HepG2 (cell line): ENCODE measurements around the gene ALPK1. TPM values are rescaled to one million over a fixed set of nuclear protein-coding genes. Genes with fewer than 3 reads are reported as not detected.

ENCODE experiments used
- ATAC-seq: fragments of 200-7000 bp; cut with Tn5 transposase; 3 replicates; pipeline ENCODE4 v1.9.1; 2020; ENCODE audit warnings: mild to moderate bottlenecking, moderate library complexity
- BruUV-seq: library from RNA; stranded (reverse); fragments of 400-500 nt; replicated peaks from 2 replicates; lab custom pipeline; 2021; lab: Mats Ljungman, UMichigan
- CTCF ChIA-PET: fragments of 300-600 bp; formaldehyde crosslinking; extraction: SDS; loops from one replicate; lab custom pipeline; 2021; ENCODE audit warnings: low total read pairs, inconsistent platforms, low intra/inter-chr PET ratio; lab: Yijun Ruan, JAX
- POLR2A ChIA-PET: fragments of 350-600 bp; sonication (Branson Sonifier 250); formaldehyde crosslinking; loops from one replicate; lab custom pipeline; 2020; ENCODE audit warnings: antibody characterized with exemption, inconsistent platforms; lab: Yijun Ruan, JAX
- DNase-seq: peaks from one replicate; pipeline ENCODE4 v3.0.0-alpha.2; 2015; ENCODE audit warnings: low spot score
- FAIRE-seq: peaks from 3 replicates; lab custom pipeline; 2011; peaks lifted over from hg19 to GRCh38; lab: Jason Lieb, UNC
- H2AFZ ChIP-seq: one replicate; pipeline ENCODE4 v1.6.1; 2011; ENCODE audit warnings: low read length, inconsistent platforms
- H3K27ac ChIP-seq: fragments of 300-600 bp; 3 replicates; pipeline ENCODE4 v1.8.0; 2011; ENCODE audit warnings: mixed run types, mild to moderate bottlenecking, mixed read lengths, low read length, inconsistent platforms; ENCODE audit not compliant: insufficient read depth; ENCODE audit errors: extremely low read length
- H3K27me3 ChIP-seq, 2 experiments: fragments of 200-600 bp in 1 of 2; 2 replicates in 1 of 2; 3 replicates in 1 of 2; pipeline versions ENCODE4 v1.6.0 to v1.8.0; 2011; ENCODE audit warnings: low read length in 2 of 2, mild to moderate bottlenecking in 2 of 2, moderate library complexity in 2 of 2, inconsistent platforms in 1 of 2; ENCODE audit not compliant: insufficient read depth in 2 of 2, control insufficient read depth in 1 of 2
- H3K36me3 ChIP-seq, 2 experiments: fragments of 200-600 bp in 1 of 2; replicated peaks in 1 of 2; 2 replicates in 1 of 2; 3 replicates in 1 of 2; pipeline versions ENCODE4 v1.5.1 to v1.8.0; 2011; ENCODE audit warnings: low read length in 2 of 2, inconsistent platforms in 1 of 2; ENCODE audit not compliant: insufficient read depth in 2 of 2, control insufficient read depth in 1 of 2
- H3K4me1 ChIP-seq: 2 replicates; pipeline ENCODE4 v1.5.1; 2012; ENCODE audit warnings: low read length, inconsistent platforms; ENCODE audit not compliant: insufficient read depth
- H3K4me2 ChIP-seq: 2 replicates; pipeline ENCODE4 v1.6.0; 2011; ENCODE audit warnings: low read depth, low read length, inconsistent platforms
- H3K4me3 ChIP-seq, 3 experiments: fragments of 200-600 bp in 1 of 3; sonication (generic), shearing (Covaris generic) in 1 of 3; replicated peaks in 1 of 3; 2 replicates each; pipeline ENCODE4 v1.5.1; 2011 to 2016; ENCODE audit warnings: low read length in 3 of 3, inconsistent platforms in 2 of 3, low read depth in 2 of 3, mild to moderate bottlenecking in 2 of 3, control low read depth in 1 of 3, mixed read lengths in 1 of 3; ENCODE audit not compliant: insufficient read depth in 1 of 3
- H3K79me2 ChIP-seq: one replicate; pipeline ENCODE4 v1.6.1; 2011; ENCODE audit warnings: low read length, inconsistent platforms; ENCODE audit not compliant: insufficient read depth
- H3K9ac ChIP-seq: 2 replicates; pipeline ENCODE4 v1.6.0; 2011; ENCODE audit warnings: mild to moderate bottlenecking, low read depth, low read length, inconsistent platforms; ENCODE audit not compliant: insufficient read depth
- H3K9me3 ChIP-seq: 2 replicates; pipeline ENCODE4 v1.5.1; 2012; ENCODE audit warnings: mild to moderate bottlenecking, low read length
- H4K20me1 ChIP-seq: 2 replicates; pipeline ENCODE4 v1.6.0; 2011; ENCODE audit warnings: inconsistent platforms, mild to moderate bottlenecking, low read length, moderate library complexity; ENCODE audit not compliant: insufficient read depth
- BRCA1 ChIP-seq: sonication (generic); formaldehyde crosslinking; IDR thresholded peaks from 2 replicates; pipeline ENCODE4 v1.4.0; 2020; ENCODE audit warnings: missing genetic modification reagents
- FOXO4 ChIP-seq: sonication (generic); formaldehyde crosslinking; conservative IDR thresholded peaks from 2 replicates; pipeline ENCODE4 v1.8.1; 2023; ENCODE audit warnings: missing genetic modification reagents
- SMC3 ChIP-seq: IDR thresholded peaks from 2 replicates; pipeline ENCODE4 v1.6.1; 2011; ENCODE audit warnings: low read length, improper control_type of control experiment
- STAG1 ChIP-seq: sonication (generic); formaldehyde crosslinking; IDR thresholded peaks from 2 replicates; pipeline ENCODE4 v1.4.0; 2020; ENCODE audit warnings: missing genetic modification reagents
- ZHX2 ChIP-seq, 2 experiments: sonication (generic) in 1 of 2; formaldehyde crosslinking in 1 of 2; IDR thresholded peaks; 2 replicates each; pipeline versions ENCODE4 v1.6.1 to v1.9.0; 2014 to 2022; ENCODE audit warnings: antibody characterized with exemption in 1 of 2, borderline replicate concordance in 1 of 2, inconsistent platforms in 1 of 2, low read depth in 1 of 2, missing genetic modification reagents in 1 of 2
- ZNF460 ChIP-seq: sonication (generic); formaldehyde crosslinking; IDR thresholded peaks from 2 replicates; pipeline ENCODE4 v1.5.1; 2020; ENCODE audit warnings: missing genetic modification reagents, mild to moderate bottlenecking, borderline replicate concordance
- WGBS: methylation state at CpG from one replicate; pipeline ENCODE4 v1.1.6; 2017; ENCODE audit warnings: low lambda C conversion rate; 5-methylcytosine and 5-hydroxymethylcytosine counted together
- in situ Hi-C: cut with HindIII; loops from 2 replicates; pipeline ENCODE4 v1.10.0; 2017; ENCODE audit warnings: low pct_unique_long_range_greater_than_20kb; ENCODE audit not compliant: extremely low pct_ligation_motif_present
- intact Hi-C: fragments of 100-400 bp; cut with micrococcal nuclease; formaldehyde crosslinking; loops from one replicate; pipeline ENCODE4 v1.10.0; 2022; ENCODE audit not compliant: unreplicated experiment
- polyA plus RNA-seq, 8 experiments: library from polyadenylated mRNA; depleted of rRNA in 3 of 8; stranded (reverse) in 7 of 8; unstranded in 1 of 8; fragments of >200 nt; fragmentation: Illumina TruSeq in 4 of 8; extraction: Trizol in 4 of 8; gene quantifications; 2 replicates each; pipeline versions ENCODE4 v1.2.1 to v1.2.3, GENCODE V29; 2011 to 2016; ENCODE audit warnings: low read depth in 4 of 8, missing spikeins in 1 of 8, mixed read lengths in 1 of 8; ENCODE audit not compliant: insufficient read depth in 1 of 8
- total RNA-seq, 5 experiments: library from RNA; depleted of rRNA; stranded (reverse); fragments of >200 nt; fragmentation: Illumina TruSeq; extraction: Trizol; gene quantifications; 2 replicates each; pipeline ENCODE4 v1.2.3, GENCODE V29; 2016; ENCODE audit warnings: low read depth in 1 of 5

ALPK1 gene
- total and polyA plus RNA-seq, 2 of the 13 experiments (the other 11 are each of a cell fraction or from before 2014, with no cell fraction given): 0.61 to 1.3 TPM

- Histone ChIP-seq H3K4me2 (no peak overlapping the region), H2AFZ (no peak overlapping the region), H3K9ac (no peak overlapping the region), H3K4me1 (no peaks in the 10 kb centered on the region), H3K36me3 (peaks cover 2 to 50% of the 10 kb centered on the region in 2 experiments), H3K4me3 (no peak overlapping the region), H3K27me3 (no peaks in the 10 kb centered on the region), H3K79me2 (no peaks in the 10 kb centered on the region), H4K20me1 (no peaks in the 10 kb centered on the region), H3K27ac (no peak overlapping the region), H3K9me3 (no peaks in the 10 kb centered on the region)
- WGBS: 59% methylated on average over 2 of the region's 2 CpGs
- BruUV-seq: no TSS peak
- no peak for TF ChIP-seq FOXO4 (CRISPR knock-in tag)
- TF ChIP-seq STAG1 (CRISPR knock-in tag): peak; percentile 37
- TF ChIP-seq SMC3: peak; percentile 30; the same call in 1 of the 2 replicates
- no peak for TF ChIP-seq ZHX2 (IDR thresholded peaks at IDR 0.05; ENCODE audit: low read depth)
- no peak for TF ChIP-seq ZHX2 (CRISPR knock-in tag; IDR thresholded peaks at IDR 0.05; ENCODE audit: borderline replicate concordance)
- no peak for TF ChIP-seq BRCA1
- no peak for TF ChIP-seq ZNF460 (CRISPR knock-in tag)
- FAIRE-seq: no peak
- ChIA-PET POLR2A (no interaction called here), CTCF (interaction anchor here (0.6 to 2.4 kb wide), 2 partner anchors 53 to 167 kb away, joined by 3 to 16 read pairs; no protein-coding TSS in a partner anchor)
- DNase-seq: no peak
- intact Hi-C loops (loop anchor here (1.0 to 10.0 kb wide), 2 partner anchors 52 to 168 kb away; no protein-coding TSS in a partner anchor), in situ Hi-C loops (no loop called here)
- peak; percentile 52 for ATAC-seq
Observed at GRCh38 chr4:112266823-112267222, 30.3 kb upstream of the ALPK1 start.
